ENCODE data around the gene UGT1A4.
"Not testable (repeated sequence)": the region's sequence is repeated elsewhere in the genome, so short reads cannot be mapped to it uniquely, and the experiment has no call there.

Gene UGT1A4

GRCh38 chr2:233699424-233700027, 19.0 kb upstream of the UGT1A4 start:
- no peak for DNase-seq (ENCODE audit: low read depth in 1 of 2, low spot score in 1 of 2)

GRCh38 chr2:233700028-233700635, 18.4 kb upstream of the UGT1A4 start:
- DNase-seq (ENCODE audit: low read depth in 1 of 2, low spot score in 1 of 2), result no peak

GRCh38 chr2:233700842-233701241, 17.7 kb upstream of the UGT1A4 start:
- not testable (repeated sequence) for DNase-seq (ENCODE audit: low read depth in 1 of 2, low spot score in 1 of 2)

GRCh38 chr2:233702238-233702637, 16.3 kb upstream of the UGT1A4 start:
- no peak for DNase-seq (ENCODE audit: low read depth in 1 of 2, low spot score in 1 of 2)

GRCh38 chr2:233705911-233706506, 12.5 kb upstream of the UGT1A4 start:
- DNase-seq (ENCODE audit: low read depth in 1 of 2, low spot score in 1 of 2), result no peak

GRCh38 chr2:233706720-233707119, 11.8 kb upstream of the UGT1A4 start:
- DNase-seq (ENCODE audit: low read depth in 1 of 2, low spot score in 1 of 2), result no peak

GRCh38 chr2:233707940-233708644, 10.4 kb upstream of the UGT1A4 start:
- no peak for DNase-seq (ENCODE audit: low read depth in 1 of 2, low spot score in 1 of 2)

GRCh38 chr2:233708942-233709341, 9.6 kb upstream of the UGT1A4 start:
- no peak for DNase-seq (ENCODE audit: low read depth in 1 of 2, low spot score in 1 of 2)

- peak; percentile 39 to 54 for DNase-seq (ENCODE audit: low read depth in 1 of 2, low spot score in 1 of 2)
Observed at GRCh38 chr2:233711312-233712008, 7.1 kb upstream of the UGT1A4 start.

- no peak for DNase-seq (ENCODE audit: low read depth in 1 of 2, low spot score in 1 of 2)
Observed at GRCh38 chr2:233712611-233713261, 5.8 kb upstream of the UGT1A4 start, which contains the start of gene UGT1A5. TSS of gene UGT1A5 (plus strand) at chr2:233712907. CDS start at chr2:233712992, 85 bp downstream.

GRCh38 chr2:233713262-233713615, 5.3 kb upstream of the UGT1A4 start:
- DNase-seq (ENCODE audit: low read depth in 1 of 2, low spot score in 1 of 2), result no peak

GRCh38 chr2:233714121-233714520, 4.4 kb upstream of the UGT1A4 start:
- DNase-seq (ENCODE audit: low read depth in 1 of 2, low spot score in 1 of 2), result no peak

- no peak for DNase-seq (ENCODE audit: low read depth in 1 of 2, low spot score in 1 of 2)
Observed at GRCh38 chr2:233728723-233729301, 10.3 kb downstream of the UGT1A4 start, which contains the start of gene UGT1A3. TSS of gene UGT1A3 (plus strand) at chr2:233729042. CDS start at chr2:233729127, 85 bp downstream.

- not testable (repeated sequence) for DNase-seq (ENCODE audit: low read depth in 1 of 2, low spot score in 1 of 2)
Observed at GRCh38 chr2:233736868-233737653, 18.5 kb downstream of the UGT1A4 start.

- DNase-seq (ENCODE audit: low read depth in 1 of 2, low spot score in 1 of 2), result no peak
Observed at GRCh38 chr2:233740870-233741269, 22.3 kb downstream of the UGT1A4 start.

GRCh38 chr2:233743464-233744259, 25.1 kb downstream of the UGT1A4 start:
- DNase-seq (ENCODE audit: low read depth in 1 of 2, low spot score in 1 of 2), result no peak

GRCh38 chr2:233745073-233745755, 26.7 kb downstream of the UGT1A4 start:
- no peak for DNase-seq (ENCODE audit: low read depth in 1 of 2, low spot score in 1 of 2)

GRCh38 chr2:233745838-233746237, 27.3 kb downstream of the UGT1A4 start:
- DNase-seq (ENCODE audit: low read depth in 1 of 2, low spot score in 1 of 2), result not testable (repeated sequence)
